ENCODE results near the gene MUL1. TPM values are rescaled to one million over a fixed set of nuclear protein-coding genes. Genes with fewer than 3 reads are reported as not detected.

Gene MUL1
- total RNA-seq, 4 donors from 2014 or later: 26.5 to 52.0 (median 43.8) TPM

DNA sequence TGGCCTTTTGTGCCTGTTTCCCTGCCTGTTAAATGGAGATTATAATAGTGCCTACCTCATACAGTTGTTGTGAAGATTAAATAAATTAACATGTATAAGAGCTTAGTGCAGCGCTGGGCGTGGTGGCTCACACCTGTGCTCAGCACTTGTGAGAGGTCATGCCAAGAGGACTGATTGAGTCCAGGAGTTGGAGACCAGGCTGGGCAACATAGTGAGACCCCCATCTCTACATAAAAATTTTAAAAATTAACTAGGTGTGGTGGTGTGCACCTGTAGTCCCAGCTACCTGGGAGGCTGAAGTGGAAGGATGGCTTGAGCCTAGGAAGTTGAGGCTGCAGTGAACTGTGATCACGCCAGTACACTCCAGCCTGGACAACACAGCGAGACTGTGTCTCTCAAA lies 34.1 kb downstream of the MUL1 start:
- H3K27me3 ChIP-seq: peaks cover 65% of the 10 kb centered on the region

DNA sequence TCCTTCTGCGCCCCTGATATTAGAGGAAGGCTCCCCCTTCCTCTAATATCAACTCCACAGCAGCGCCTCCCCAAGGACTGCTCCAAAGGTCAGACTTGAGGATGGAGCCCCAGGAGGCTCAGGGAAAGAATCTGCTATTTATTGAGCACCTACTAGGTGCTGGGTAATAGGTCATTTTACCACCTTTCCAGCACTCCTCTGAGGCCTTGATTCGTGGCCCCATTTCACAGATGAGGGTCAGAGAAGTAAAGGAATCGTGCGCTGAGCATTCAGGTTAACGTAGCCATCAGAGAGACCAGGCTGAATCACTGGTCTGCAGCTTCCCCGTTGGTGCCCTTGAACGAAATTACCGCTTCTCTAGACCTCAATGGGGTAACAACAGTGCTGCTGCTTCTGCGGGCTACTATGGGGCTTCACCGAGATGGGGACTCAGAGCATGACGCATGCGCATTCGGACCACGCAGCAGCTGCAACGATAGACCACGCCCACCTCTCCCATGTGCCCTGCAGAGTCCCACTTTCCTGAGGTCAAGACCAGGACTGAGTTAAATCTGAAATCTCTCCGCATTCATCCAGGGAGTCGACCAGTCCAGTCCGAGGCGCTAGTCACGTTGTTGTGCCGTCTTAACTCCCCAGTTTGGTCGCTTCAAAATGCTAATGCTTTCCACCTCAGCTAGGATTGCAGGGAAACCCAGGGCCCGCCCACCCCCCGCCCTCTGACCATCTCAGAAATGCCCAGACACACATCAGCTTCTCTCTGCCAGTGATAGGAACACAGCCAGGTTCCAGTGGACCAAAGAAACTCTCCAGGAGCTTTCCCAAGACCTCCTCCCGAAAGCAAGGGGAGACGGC lies 34.9 kb downstream of the MUL1 start:
- Histone ChIP-seq H3K9me3 (no peaks in the 10 kb centered on the region), H3K27me3 (peaks cover 66% of the 10 kb centered on the region), H3K4me3 (no peak overlapping the region), H3K4me1 (peaks cover 0 to 26% (median 3%) of the 10 kb centered on the region in 3 donors), H3K27ac (no peak overlapping the region), H3K36me3 (no peaks in the 10 kb centered on the region)
- TF ChIP-seq POLR2A (IDR thresholded peaks at IDR 0.05) (no peak), POLR2AphosphoS5 (IDR thresholded peaks at IDR 0.05) (no peak), EP300 (IDR thresholded peaks at IDR 0.05) (no peak)
- TF ChIP-seq, protein P1, sequence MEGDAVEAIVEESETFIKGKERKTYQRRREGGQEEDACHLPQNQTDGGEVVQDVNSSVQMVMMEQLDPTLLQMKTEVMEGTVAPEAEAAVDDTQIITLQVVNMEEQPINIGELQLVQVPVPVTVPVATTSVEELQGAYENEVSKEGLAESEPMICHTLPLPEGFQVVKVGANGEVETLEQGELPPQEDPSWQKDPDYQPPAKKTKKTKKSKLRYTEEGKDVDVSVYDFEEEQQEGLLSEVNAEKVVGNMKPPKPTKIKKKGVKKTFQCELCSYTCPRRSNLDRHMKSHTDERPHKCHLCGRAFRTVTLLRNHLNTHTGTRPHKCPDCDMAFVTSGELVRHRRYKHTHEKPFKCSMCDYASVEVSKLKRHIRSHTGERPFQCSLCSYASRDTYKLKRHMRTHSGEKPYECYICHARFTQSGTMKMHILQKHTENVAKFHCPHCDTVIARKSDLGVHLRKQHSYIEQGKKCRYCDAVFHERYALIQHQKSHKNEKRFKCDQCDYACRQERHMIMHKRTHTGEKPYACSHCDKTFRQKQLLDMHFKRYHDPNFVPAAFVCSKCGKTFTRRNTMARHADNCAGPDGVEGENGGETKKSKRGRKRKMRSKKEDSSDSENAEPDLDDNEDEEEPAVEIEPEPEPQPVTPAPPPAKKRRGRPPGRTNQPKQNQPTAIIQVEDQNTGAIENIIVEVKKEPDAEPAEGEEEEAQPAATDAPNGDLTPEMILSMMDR (IDR thresholded peaks at IDR 0.05): no peak
- no peak for ATAC-seq
- WGBS, 2 donors (ENCODE audit: low coverage in 1 of 2): 22 to 88% methylated on average over 4 to 12 of the region's 28 CpGs

More for the DNA sequence above, 34.1 kb downstream of the MUL1 start:
- Histone ChIP-seq H3K36me3 (no peaks in the 10 kb centered on the region), H3K4me1 (peaks cover 0 to 26% (median 3%) of the 10 kb centered on the region in 3 donors), H3K9me3 (no peaks in the 10 kb centered on the region), H3K27ac (no peak overlapping the region), H3K4me3 (no peak overlapping the region)
- WGBS, 2 donors (ENCODE audit: low coverage in 1 of 2): 100% methylated on average over 1 to 4 of the region's 4 CpGs
- TF ChIP-seq POLR2A (IDR thresholded peaks at IDR 0.05): no peak
- TF ChIP-seq EP300 (IDR thresholded peaks at IDR 0.05): no peak
- TF ChIP-seq, protein P1 (IDR thresholded peaks at IDR 0.05): no peak
- no peak for TF ChIP-seq POLR2AphosphoS5 (IDR thresholded peaks at IDR 0.05)
- ATAC-seq: no peak

DNA sequence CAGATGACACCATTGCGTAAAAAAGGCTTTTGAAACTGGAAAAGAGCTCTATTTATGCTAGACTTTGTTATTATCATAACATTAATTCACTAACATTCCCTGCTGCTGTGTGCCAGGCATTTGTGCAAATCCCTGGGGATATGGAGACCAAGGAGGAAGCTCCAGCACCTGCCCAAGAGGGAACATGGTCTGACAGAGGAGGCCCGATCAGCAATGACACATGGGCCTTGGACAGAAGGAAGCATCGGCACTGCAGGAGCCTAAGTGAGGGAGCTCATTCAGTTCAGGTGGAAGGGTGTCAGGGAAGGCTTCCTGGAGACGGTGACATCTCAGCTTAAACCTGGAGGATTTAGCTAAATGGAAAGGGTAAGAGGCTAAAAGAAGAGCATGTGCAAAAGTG lies 35.8 kb downstream of the MUL1 start:
- peaks cover 66% of the 10 kb centered on the region for H3K27me3 ChIP-seq
- 92% methylated on average over 2 to 4 of the region's 4 CpGs for WGBS, 2 donors (ENCODE audit: low coverage in 1 of 2)
- no peaks in the 10 kb centered on the region for H3K9me3 ChIP-seq
- peaks cover 0 to 17% (median 3%) of the 10 kb centered on the region in 3 donors for H3K4me1 ChIP-seq
- no peak overlapping the region for H3K4me3 ChIP-seq
- no peak for ATAC-seq
- no peaks in the 10 kb centered on the region for H3K36me3 ChIP-seq
- H3K27ac ChIP-seq: no peak overlapping the region
- TF ChIP-seq POLR2AphosphoS5 (IDR thresholded peaks at IDR 0.05) (no peak), EP300 (IDR thresholded peaks at IDR 0.05) (no peak), POLR2A (IDR thresholded peaks at IDR 0.05) (no peak)
- TF ChIP-seq, protein P1 (IDR thresholded peaks at IDR 0.05): no peak

DNA sequence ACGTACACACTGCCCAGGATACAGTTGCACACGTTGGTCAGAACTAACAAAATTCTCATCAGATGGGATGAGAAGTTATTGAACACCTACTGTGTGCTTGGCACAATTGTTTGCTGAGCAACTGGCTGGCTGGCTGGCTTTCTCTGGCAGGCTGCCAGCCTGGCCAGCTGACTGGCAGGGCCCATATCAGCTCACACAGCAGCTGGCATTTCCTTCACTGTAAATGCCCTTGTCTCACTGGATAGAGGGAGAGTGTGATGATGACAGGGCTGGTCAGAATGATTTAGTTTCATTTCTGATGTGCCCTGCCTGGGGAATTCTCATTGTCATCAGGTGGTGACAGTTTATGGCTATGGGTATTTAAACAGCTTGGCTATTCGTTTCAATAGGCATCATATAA lies 37.8 kb downstream of the MUL1 start:
- no peak overlapping the region for H3K27ac ChIP-seq
- TF ChIP-seq POLR2A (IDR thresholded peaks at IDR 0.05): no peak
- no peak for TF ChIP-seq POLR2AphosphoS5 (IDR thresholded peaks at IDR 0.05)
- no peak for TF ChIP-seq EP300 (IDR thresholded peaks at IDR 0.05)
- TF ChIP-seq, protein P1 (IDR thresholded peaks at IDR 0.05): no peak
- ATAC-seq: no peak
- no peaks in the 10 kb centered on the region for H3K9me3 ChIP-seq
- peaks cover 66% of the 10 kb centered on the region for H3K27me3 ChIP-seq
- H3K4me1 ChIP-seq: peaks cover 0 to 6% (median 0%) of the 10 kb centered on the region in 3 donors
- H3K36me3 ChIP-seq: no peaks in the 10 kb centered on the region
- 46 to 64% methylated on average over 2 to 3 of the region's 3 CpGs for WGBS, 2 donors (ENCODE audit: low coverage in 1 of 2)
- no peak overlapping the region for H3K4me3 ChIP-seq
